ENCODE results near the gene VLDLR.
"Not testable (repeated sequence)": the region's sequence is repeated elsewhere in the genome, so short reads cannot be mapped to it uniquely, and the experiment has no call there.

The VLDLR gene

GRCh38 chr9:2663461-2664173 is 42.0 kb downstream of the VLDLR start:
- no peak for DNase-seq (ENCODE audit: low spot score)

DNA sequence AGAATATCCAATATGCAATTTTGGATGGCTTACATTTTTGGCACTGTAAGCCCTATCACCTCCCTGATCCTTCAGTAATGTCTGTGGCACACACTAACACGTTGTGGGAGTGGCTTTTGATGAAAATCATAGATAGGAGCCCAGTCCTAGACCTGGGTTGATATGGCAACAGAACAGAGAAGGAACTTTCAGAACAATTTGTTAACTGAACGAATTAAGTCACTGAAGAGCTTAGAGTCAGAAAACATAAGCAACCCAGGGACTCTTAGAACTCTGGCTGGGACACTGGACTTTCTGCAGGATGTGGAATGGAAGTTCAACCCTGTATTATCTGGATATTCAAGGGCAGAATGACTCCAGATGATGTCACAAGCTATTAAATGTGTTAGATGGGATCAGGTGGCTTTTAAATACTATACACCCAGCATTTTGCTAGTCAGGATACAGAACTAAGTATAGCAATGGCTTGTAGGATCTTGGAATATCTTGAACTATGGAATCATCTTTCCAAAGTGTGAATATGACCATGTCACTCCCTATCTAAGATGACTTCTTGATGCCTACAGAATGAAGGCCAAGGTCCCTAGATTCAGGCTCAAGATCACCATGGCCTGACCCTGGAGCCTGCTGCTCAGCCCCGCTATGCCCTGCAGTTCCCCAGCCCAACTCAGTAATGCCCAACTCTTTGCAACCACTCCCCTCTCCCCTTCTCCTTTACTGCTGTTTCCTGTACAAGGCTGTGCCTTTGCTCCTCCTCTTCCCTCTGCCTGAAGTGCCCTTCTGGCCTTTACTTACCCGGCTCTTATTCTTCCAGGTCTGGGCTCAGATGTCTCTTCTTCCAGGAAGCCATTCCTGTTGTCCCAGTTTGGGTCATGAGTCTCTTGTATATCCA is 42.8 kb downstream of the VLDLR start:
- DNase-seq (ENCODE audit: low spot score) = no peak

DNA sequence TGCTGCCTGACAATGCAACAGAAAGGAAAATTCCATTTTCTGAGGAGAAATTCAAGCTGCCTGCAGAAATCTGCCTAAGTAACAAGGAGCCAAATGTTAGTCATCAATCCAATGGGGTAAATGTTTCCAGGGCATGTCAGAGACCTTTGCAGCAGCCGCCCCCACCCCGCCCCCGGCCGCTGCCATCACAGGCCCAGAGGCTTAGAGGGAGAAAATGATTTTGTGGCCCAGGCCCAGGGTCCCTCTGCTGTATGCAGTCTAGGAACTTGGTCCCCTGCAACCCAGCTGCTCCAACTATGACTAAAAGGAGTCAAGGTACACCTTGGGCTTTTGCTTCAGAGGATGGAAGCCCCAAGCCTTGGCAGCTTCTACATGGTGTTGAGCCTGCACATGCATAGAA is 45.0 kb downstream of the VLDLR start:
- DNase-seq (ENCODE audit: low spot score) = no peak

DNA sequence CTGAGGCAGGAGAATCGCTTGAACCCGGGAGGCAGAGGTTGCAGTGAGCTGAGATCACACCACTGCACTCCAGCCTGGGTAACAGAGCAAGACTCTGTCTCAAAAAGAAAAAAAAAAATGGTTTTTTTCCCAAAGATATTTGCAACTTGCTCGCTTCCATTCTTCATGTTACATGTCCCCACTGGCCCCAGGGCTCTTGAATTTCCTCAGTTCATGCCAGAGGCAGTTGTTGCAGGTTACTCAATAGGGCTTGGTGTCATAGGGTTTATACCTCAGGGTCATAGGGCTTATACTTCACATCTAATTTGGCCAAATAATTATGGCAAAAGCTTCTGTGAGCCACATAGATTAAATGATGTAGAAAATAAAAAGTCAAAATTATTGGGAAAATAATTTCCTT is 51.6 kb downstream of the VLDLR start:
- no peak for DNase-seq (ENCODE audit: low spot score)

DNA sequence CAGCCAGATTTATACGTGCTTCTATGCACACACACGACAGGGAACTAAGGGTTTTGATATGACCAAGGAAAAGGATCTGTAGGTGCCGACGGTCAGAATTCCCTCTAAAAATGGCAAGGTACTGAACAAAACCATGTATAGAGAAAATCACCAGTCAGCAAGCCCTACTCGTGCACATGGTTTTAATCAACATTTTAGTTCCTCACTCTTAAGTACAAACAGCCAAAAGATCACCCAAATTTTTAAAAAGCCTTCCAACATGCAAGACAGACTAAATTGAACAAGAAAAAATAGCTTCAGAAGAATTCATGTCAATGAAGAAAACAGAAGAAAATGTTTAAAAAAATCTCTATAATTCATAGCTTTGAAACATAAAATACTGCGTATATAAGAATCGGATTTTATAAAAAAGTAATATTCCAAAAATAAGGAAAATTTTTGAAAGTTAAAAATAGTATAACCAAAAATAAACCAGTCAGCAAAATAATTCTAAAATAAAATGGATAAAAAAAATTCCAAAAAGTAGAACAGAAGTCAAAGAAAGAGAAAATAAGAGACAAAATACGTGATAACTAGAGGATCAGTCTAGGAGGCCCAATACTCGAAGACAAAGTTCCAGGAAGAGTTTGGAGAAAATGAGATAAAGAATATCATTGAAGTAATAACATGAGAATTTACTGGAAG is 52.7 kb downstream of the VLDLR start:
- no peak for DNase-seq (ENCODE audit: low spot score)

DNA sequence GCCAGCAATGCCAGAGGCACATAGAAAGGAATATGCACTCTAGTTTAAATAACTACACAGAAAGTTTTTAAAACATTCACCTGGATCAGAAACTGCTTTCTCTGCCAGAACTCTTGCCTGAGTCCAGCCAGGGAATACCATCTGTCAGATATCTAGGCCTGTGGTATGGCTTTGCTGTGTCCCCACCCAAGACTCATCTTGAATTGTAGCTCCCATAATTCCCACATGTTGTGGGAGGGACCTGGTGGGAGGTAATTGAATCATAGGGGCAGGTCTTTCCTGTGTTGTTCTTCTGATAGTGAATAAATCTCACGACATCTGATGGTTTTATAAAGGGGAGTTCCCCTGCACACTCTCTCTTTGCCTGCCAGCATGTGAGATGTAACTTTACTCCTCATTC is 54.2 kb downstream of the VLDLR start:
- DNase-seq (ENCODE audit: low spot score) = no peak

GRCh38 chr9:2676466-2676865 is 54.9 kb downstream of the VLDLR start:
- DNase-seq (ENCODE audit: low spot score) = no peak

DNA sequence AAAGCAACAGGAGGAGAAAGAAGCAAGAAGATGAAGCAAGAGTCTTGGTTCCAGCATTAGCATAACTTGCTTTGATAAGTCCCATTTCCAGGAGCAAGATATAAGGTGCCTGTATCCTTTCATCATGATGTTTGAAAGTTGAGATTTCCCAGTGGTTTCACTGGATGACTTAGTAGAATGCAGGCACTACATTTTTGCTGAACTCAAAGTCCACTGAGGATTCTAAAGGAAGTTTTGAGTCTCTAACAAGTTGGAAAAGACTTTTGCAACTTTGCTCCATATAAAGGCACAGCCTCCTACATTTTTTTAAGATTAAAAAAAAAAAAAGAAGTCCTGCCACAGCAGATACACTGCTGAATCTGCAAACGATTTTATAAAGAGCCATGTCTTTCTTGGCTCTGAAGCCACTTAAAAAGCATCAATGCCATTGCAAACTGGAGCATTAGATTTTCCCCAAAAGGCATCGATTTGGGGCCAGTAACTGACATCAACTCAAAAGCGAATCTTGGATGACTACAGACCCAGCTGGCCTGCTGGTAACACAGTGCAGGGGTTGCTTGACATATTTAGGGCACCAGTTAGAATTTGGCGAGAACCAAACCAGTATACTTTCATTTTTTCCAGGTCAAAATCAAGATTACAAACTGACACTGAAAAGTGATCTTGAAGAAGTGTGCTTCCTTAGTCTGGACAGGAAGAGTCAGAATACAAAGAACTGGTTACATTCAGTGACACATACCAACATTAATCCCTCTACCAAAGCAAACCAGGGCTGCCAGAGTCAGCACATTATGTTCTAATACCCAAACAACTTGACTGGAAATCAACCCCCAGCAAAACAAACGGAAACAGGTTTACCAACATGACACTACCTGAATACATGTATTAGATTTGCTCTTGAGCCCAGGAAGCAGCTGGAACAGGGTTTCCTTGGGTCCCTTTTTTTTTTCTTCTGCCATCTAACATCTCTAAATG is 56.6 kb downstream of the VLDLR start:
- no peak for DNase-seq (ENCODE audit: low spot score)

DNA sequence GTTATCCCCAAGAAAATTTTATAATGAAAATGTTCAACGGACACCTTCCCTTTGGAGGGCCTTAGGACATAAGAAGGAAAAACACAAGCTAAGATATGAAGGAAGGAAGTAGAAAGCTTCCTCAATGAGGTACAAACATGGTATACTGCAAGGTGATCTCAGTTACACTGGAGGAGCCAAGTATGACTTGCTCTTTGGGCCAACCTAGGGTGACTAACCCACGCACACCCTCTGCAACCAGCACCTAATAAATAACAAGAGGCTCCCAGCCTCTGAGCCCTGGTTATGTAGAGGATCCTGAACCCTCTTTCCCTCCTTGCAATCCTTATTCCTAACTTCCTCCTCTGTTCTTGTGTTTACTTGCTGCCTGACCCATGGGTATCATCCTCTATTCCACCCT is 57.4 kb downstream of the VLDLR start:
- no peak for DNase-seq (ENCODE audit: low spot score)

DNA sequence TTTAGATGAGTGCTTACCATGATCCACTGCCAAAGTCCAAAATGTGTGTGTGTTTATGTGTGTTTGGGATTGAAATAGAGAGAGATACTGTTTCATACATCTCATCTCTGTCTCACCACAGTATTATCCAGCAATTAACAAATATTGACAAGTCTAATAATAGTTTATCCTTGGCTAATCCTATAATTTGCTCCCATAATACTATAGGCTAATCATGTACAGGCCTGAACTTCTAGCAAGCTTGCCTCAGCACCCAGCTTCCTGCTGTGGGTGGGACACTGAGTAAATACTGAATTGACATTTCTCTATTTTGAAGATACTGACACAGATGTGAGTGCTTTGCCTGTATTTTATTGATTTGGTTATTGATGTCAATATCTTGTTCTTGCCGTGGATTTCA is 60.4 kb downstream of the VLDLR start:
- no peak for DNase-seq (ENCODE audit: low spot score)

- no peak for DNase-seq (ENCODE audit: low spot score)
Measured at GRCh38 chr9:2686911-2687310, 65.3 kb downstream of the VLDLR start.

DNA sequence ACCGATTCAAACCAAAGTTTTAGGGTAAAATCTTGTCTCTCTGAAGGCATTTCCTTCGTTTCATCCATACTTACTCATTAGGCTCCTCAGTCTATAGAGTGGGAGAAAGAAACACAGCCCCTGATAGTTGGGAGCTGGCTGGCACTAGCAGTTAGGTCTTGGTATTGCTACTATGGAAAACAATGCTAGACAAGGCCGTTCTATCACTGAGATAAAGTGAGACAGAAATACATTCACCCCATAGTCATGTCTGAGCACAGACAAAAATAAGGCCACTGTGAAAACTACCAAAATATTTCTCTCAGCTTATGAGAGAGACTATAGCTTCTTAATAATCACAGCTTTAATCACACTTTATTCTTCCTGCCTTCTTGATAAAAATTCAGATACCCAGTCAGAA is 67.0 kb downstream of the VLDLR start:
- DNase-seq (ENCODE audit: low spot score) = no peak

- no peak for DNase-seq (ENCODE audit: low spot score)
Measured at GRCh38 chr9:2691212-2691611, 69.6 kb downstream of the VLDLR start.

- no peak for DNase-seq (ENCODE audit: low spot score)
Measured at GRCh38 chr9:2691626-2692025, 70.0 kb downstream of the VLDLR start.

DNA sequence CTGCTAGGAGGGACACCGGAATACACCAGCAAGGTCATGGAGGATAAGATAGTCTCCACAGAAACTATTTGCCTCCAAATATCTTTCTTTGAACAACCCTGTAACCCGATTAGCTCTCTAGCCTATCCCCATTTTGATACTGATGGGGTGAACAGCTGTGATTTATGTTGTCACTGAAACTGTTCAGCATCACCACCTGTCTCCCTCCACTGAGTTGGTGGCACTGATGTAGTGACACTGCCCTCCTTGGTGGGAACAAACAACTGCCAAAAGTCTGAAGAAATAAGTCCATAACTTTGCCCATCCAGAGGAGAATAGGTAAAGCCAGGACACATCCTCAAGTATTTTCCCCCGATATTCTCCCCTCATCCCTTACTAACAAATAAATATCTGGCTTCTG is 71.5 kb downstream of the VLDLR start:
- DNase-seq (ENCODE audit: low spot score) = no peak

DNA sequence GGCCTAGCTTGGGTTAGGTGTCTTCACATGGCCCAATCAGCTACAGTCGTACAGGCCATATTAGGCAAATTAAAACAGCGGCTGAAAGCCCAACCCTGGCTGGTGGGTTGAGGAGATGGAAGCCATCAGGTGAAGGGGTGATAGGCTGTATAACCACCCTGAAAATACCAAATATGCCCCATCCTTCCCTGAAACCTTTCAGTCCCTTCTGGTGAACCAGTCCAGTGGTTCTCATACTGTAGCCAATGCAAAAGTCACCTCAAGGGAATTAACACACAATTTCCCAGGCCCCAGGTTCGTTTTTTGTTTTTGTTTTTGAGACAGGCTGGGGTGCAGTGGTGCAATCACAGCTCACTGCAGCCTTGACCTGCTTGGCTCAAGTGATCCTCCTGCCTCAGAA is 75.9 kb downstream of the VLDLR start:
- DNase-seq (ENCODE audit: low spot score) = no peak

- DNase-seq (ENCODE audit: low spot score) = no peak
Measured at GRCh38 chr9:2700398-2700797, 78.8 kb downstream of the VLDLR start.

DNA sequence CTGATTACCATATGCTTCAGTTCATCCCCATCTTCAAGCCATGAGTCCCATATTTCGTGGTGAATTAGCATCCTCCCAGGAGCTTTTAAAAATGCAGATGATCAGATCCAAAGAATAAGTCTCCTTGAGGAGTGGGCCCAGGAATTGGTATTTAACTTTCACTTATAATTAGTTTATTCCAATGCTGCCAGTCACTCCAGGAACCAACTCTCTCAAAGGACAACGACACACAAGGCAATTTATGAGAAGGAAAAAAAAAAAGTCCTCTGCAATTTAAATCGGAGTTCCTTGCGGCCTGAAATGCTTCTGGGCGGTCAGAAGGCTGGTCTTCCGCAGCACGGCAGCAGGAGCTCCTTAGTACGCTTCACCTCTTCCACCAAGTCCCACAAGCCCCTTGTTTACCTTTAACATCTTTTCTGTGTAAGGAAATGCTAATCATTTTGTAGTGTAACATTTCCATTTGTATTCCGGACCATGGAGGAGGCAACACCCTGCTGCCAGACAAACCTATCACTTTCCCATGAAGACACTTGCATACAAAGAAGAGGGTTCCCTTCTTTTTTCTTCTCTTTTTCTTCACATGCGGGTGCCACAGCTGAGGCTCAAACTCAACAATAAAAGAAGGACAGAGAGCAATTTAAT is 79.4 kb downstream of the VLDLR start:
- DNase-seq (ENCODE audit: low spot score) = no peak

DNA sequence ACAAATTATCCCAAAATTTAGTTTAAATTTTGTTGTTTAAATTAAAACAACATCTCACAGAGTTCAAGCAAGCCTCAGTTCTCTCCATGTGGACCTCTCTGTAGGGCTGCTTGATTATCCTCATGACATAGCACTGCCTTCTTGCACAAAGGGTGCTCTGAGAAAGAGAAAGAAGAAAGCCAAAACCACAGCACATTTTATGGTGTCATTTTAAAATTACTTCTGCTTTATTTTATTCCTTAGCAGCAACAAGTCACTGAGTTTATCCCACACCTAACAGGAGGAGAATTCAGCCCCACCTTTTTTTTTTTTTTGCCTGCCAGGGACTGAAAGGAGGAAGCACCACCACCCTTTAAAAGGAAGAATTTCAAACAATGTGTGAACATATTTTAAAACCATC is 82.9 kb downstream of the VLDLR start:
- DNase-seq (ENCODE audit: low spot score) = no peak

- not testable (repeated sequence) for DNase-seq (ENCODE audit: low spot score)
Measured at GRCh38 chr9:2707256-2707655, 85.7 kb downstream of the VLDLR start.

Measured in CD4-positive, alpha-beta T cell treated with Interleukin-2 at 100 ng/mL for 4 hours (primary cell).